T-cell (primary cell): Measurements from ENCODE around the gene METAP2. TPM values are rescaled to one million over a fixed set of nuclear protein-coding genes. Genes with fewer than 3 reads are reported as not detected.

Source experiments
- ATAC-seq, 4 experiments: fragments of 200-7000 bp in 3 of 4; fragments of 150-1000 bp in 1 of 4; cut with Tn5 transposase; replicated peaks in 1 of 4; 1 replicate in 3 of 4; 2 replicates in 1 of 4; pipeline ENCODE4 v1.10.0; 2021; ENCODE audit warnings: moderate library complexity in 3 of 4, mild to moderate bottlenecking in 2 of 4, moderate number of reproducible peaks in 1 of 4
- CTCF ChIA-PET, 2 donors: fragments of 300-600 bp; sonication (Branson Sonifier 250); formaldehyde crosslinking; loops; one replicate each; lab custom pipeline; 2022; ENCODE audit warnings: antibody characterized with exemption in 2 of 2; lab: Charles Lee
- POLR2A ChIA-PET, 2 donors: fragments of 300-600 bp; sonication (Branson Sonifier 250); formaldehyde crosslinking; loops; one replicate each; lab custom pipeline; 2022; ENCODE audit warnings: antibody characterized with exemption in 2 of 2; lab: Charles Lee
- DNase-seq, 35 experiments: peaks; one replicate each; pipeline versions ENCODE4 v3.0.0 to v3.0.0-alpha.2; 2013 to 2023
- H3K27ac ChIP-seq: one replicate; pipeline ENCODE4 v1.5.1; 2013; ENCODE audit warnings: low read length
- H3K27me3 ChIP-seq, 2 experiments: replicated peaks in 1 of 2; 1 replicate in 1 of 2; 2 replicates in 1 of 2; pipeline versions ENCODE4 v1.6.1 to v1.7.0; 2013; ENCODE audit warnings: low read length in 1 of 2, mixed read lengths in 1 of 2; ENCODE audit not compliant: control insufficient read depth in 2 of 2, insufficient read depth in 2 of 2; ENCODE audit errors: extremely low read depth in 1 of 2
- H3K36me3 ChIP-seq, 2 donors: 1 replicate in 1 of 2; 2 replicates in 1 of 2; pipeline versions ENCODE4 v1.6.1 to v1.7.0; 2013; ENCODE audit warnings: low read length in 1 of 2; ENCODE audit not compliant: control insufficient read depth in 2 of 2, insufficient read depth in 1 of 2; ENCODE audit errors: extremely low read depth in 1 of 2
- H3K4me1 ChIP-seq, 2 experiments: 1 replicate in 1 of 2; 2 replicates in 1 of 2; pipeline versions ENCODE4 v1.6.1 to v1.7.0; 2013; ENCODE audit warnings: low read length in 2 of 2, mixed read lengths in 1 of 2; ENCODE audit not compliant: insufficient read depth in 2 of 2, control insufficient read depth in 1 of 2; ENCODE audit errors: extremely low read depth in 1 of 2
- H3K4me3 ChIP-seq, 2 donors: 1 replicate in 1 of 2; 2 replicates in 1 of 2; pipeline versions ENCODE4 v1.5.1 to v1.7.0; 2013; ENCODE audit warnings: mild to moderate bottlenecking in 2 of 2, low read length in 1 of 2, moderate library complexity in 1 of 2; ENCODE audit not compliant: control insufficient read depth in 1 of 2; ENCODE audit errors: extremely low read depth in 1 of 2
- H3K9me3 ChIP-seq: 2 replicates; pipeline ENCODE4 v1.7.0; 2013
- H3K27ac Mint-ChIP-seq, 2 donors: one replicate each; pipeline ENCODE4 v1.8.0; 2020 to 2021; ENCODE audit warnings: mild to moderate bottlenecking in 2 of 2, mixed read lengths in 2 of 2
- H3K27me3 Mint-ChIP-seq, 2 donors: one replicate each; pipeline ENCODE4 v1.8.0; 2021 to 2022; ENCODE audit warnings: mixed read lengths in 2 of 2
- H3K36me3 Mint-ChIP-seq: one replicate; pipeline ENCODE4 v1.8.0; 2021; ENCODE audit warnings: mixed read lengths
- H3K4me1 Mint-ChIP-seq, 3 donors: one replicate each; pipeline ENCODE4 v1.8.0; 2020 to 2022; ENCODE audit warnings: mixed read lengths in 3 of 3, mild to moderate bottlenecking in 1 of 3
- H3K4me3 Mint-ChIP-seq, 3 donors: one replicate each; pipeline ENCODE4 v1.8.0; 2020 to 2022; ENCODE audit warnings: mild to moderate bottlenecking in 3 of 3, mixed read lengths in 3 of 3, moderate library complexity in 3 of 3
- H3K9me3 Mint-ChIP-seq, 3 donors: one replicate each; pipeline ENCODE4 v1.8.0; 2020 to 2022; ENCODE audit warnings: mixed read lengths in 3 of 3
- WGBS: methylation state at CpG from one replicate; pipeline ENCODE4 v1.1.5; 2013; ENCODE audit warnings: missing lambda C conversion rate; ENCODE audit not compliant: insufficient coverage; 5-methylcytosine and 5-hydroxymethylcytosine counted together
- total RNA-seq, 35 experiments: library from RNA in 6 of 35; stranded (reverse) in 6 of 35; fragments of 120-200 nt in 1 of 35; gene quantifications; one replicate each; pipeline versions ENCODE4 v1.2.1 to v1.2.4 and lab custom pipeline; 2013 to 2026

METAP2 gene
- total RNA-seq, 5 donors from 2014 or later (not counting 1 experiment from before 2014, with no cell fraction given), result 47.7 to 55.6 (median 51.4) TPM

DNA sequence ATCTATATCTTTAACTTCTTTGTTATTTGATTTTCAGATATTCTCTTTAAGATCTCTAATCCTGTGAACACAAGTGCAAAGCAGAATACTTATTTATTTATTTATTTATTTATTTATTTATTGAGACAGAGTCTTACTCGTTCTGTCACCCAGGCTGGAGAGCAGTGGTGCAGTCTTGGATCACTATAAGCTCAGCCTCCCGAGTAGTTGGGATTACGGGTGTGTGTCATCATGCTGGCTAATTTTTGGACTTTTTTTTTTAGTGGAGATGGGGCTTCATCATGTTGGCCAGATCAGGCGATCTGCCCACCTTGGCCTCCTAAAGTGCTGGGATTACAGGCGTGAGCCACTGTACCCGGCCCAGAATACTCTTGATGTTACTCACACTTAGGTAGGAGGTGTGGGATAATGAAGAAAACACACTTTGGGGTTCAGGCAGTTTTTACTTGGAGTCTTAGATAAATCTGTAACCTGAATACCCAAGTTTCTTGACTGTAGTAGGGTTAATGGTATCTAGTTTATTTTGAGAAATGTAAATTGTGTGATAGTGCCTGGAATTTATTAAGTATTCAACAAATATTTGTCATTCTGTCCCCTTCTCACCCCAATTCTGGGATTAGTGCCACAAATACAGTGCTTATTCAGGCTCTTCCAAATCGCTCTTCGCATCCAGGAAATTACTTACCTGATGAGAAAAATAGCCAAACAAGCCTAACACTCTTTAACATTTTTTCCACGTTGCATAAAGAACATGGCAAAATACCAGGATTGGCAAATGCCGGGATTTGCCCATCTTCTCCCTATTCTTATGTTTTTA, 33.0 kb downstream of the METAP2 start:
- ATAC-seq (no peak), DNase-seq (no peak)
- Mint-ChIP-seq H3K27ac (no peak overlapping the region), H3K27me3 (no peaks in the 10 kb centered on the region), H3K4me1 (peaks cover 14 to 20% (median 16%) of the 10 kb centered on the region in 3 donors), H3K4me3 (no peak overlapping the region), H3K36me3 (peaks cover 62% of the 10 kb centered on the region), H3K9me3 (no peaks in the 10 kb centered on the region)
- ChIA-PET CTCF (no interaction called here), POLR2A (interaction anchor here (0.6 to 1.0 kb wide), 2 partner anchors 33 to 380 kb away, joined by 3 to 4 read pairs; no protein-coding TSS in a partner anchor)
- Histone ChIP-seq H3K9me3 (no peaks in the 10 kb centered on the region), H3K27ac (no peak overlapping the region), H3K36me3 (peaks cover 2 to 84% of the 10 kb centered on the region in 2 donors), H3K4me1 (no peaks in the 10 kb centered on the region), H3K27me3 (no peaks in the 10 kb centered on the region), H3K4me3 (no peak overlapping the region)
- WGBS, result 100% methylated on average over 3 of the region's 10 CpGs

- Histone ChIP-seq H3K4me1 (no peaks in the 10 kb centered on the region), H3K9me3 (no peaks in the 10 kb centered on the region), H3K4me3 (no peak overlapping the region), H3K27ac (no peak overlapping the region), H3K27me3 (no peaks in the 10 kb centered on the region), H3K36me3 (peaks cover 16 to 91% of the 10 kb centered on the region in 2 donors)
- no peak for DNase-seq
- CTCF ChIA-PET, result interaction anchor here (0.6 to 1.1 kb wide), 4 partner anchors 25 to 530 kb away, joined by 3 to 4 read pairs (median 3); no protein-coding TSS in a partner anchor
- no peak for ATAC-seq
- Mint-ChIP-seq H3K36me3 (peaks cover 60% of the 10 kb centered on the region), H3K4me3 (no peak overlapping the region), H3K27ac (peak overlapping the region in 1 of 2 donors; percentile 71), H3K27me3 (no peaks in the 10 kb centered on the region), H3K4me1 (peaks cover 5 to 14% (median 6%) of the 10 kb centered on the region in 3 donors), H3K9me3 (no peaks in the 10 kb centered on the region)
- WGBS, result 86% methylated on average over 1 of the region's 3 CpGs
- POLR2A ChIA-PET, result interaction anchor here in 1 of 2 donors (0.6 kb wide), 1 partner anchor 14 kb away, joined by 4 read pairs; no protein-coding TSS in a partner anchor
Measured at GRCh38 chr12:95509300-95509699, 35.3 kb downstream of the METAP2 start.

DNA sequence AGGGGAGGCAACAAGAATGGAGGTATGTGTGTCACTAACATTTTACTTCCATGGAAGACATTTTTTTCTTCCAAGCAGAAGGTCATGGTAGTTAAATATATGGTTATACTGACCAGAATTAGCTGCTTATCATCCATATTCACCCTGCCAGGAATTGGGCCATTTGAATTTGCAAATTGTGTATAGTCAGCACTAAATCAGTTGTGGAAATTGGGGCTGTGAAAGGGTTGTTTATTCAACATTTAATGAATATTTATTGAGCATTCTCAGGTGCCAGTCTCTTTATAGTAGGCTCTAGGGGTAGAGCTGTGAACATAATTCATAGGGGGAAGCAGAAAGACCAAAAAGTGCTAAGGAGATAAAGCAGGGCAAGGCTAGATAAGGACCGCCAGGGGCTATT, 38.0 kb downstream of the METAP2 start:
- Histone ChIP-seq H3K27me3 (no peaks in the 10 kb centered on the region), H3K4me3 (no peak overlapping the region), H3K36me3 (peaks cover 19 to 71% of the 10 kb centered on the region in 2 donors), H3K27ac (no peak overlapping the region), H3K4me1 (no peaks in the 10 kb centered on the region), H3K9me3 (no peaks in the 10 kb centered on the region)
- DNase-seq (no peak), ATAC-seq (no peak)
- ChIA-PET CTCF (no interaction called here), POLR2A (no interaction called here)
- WGBS, result 100% methylated on average over 1 of the region's 1 CpG
- H3K9me3 Mint-ChIP-seq, result no peaks in the 10 kb centered on the region
- peaks cover 58% of the 10 kb centered on the region for H3K36me3 Mint-ChIP-seq
- H3K4me1 Mint-ChIP-seq, result peaks cover 5 to 9% (median 6%) of the 10 kb centered on the region in 3 donors
- H3K4me3 Mint-ChIP-seq, result no peak overlapping the region
- peak overlapping the region in 1 of 2 donors; percentile 36 for H3K27ac Mint-ChIP-seq
- no peaks in the 10 kb centered on the region for H3K27me3 Mint-ChIP-seq

- Mint-ChIP-seq H3K4me3 (no peak overlapping the region), H3K4me1 (peaks cover 4 to 8% (median 4%) of the 10 kb centered on the region in 3 donors), H3K27me3 (no peaks in the 10 kb centered on the region), H3K36me3 (peaks cover 52% of the 10 kb centered on the region), H3K27ac (no peak overlapping the region), H3K9me3 (no peaks in the 10 kb centered on the region)
- no peak overlapping the region for H3K4me3 ChIP-seq
- ATAC-seq (no peak), DNase-seq (no peak)
- H3K4me1 ChIP-seq, result no peaks in the 10 kb centered on the region
- no peak overlapping the region for H3K27ac ChIP-seq
- peaks cover 19 to 55% of the 10 kb centered on the region in 2 donors for H3K36me3 ChIP-seq
- ChIA-PET POLR2A (no interaction called here), CTCF (interaction anchor here (0.6 to 1.8 kb wide), 2 partner anchors 12 to 21 kb away, joined by 4 to 5 read pairs; no protein-coding TSS in a partner anchor)
- no peaks in the 10 kb centered on the region for H3K27me3 ChIP-seq
- H3K9me3 ChIP-seq, result no peaks in the 10 kb centered on the region
- 100% methylated on average over 1 of the region's 5 CpGs for WGBS
Measured at GRCh38 chr12:95513599-95513998, 39.6 kb downstream of the METAP2 start.

- H3K36me3 ChIP-seq, result peaks cover 19 to 42% of the 10 kb centered on the region in 2 donors
- ATAC-seq (no peak), DNase-seq (no peak)
- peaks cover 0 to under 1% (median 0%) of the 10 kb centered on the region in 3 donors for H3K4me1 Mint-ChIP-seq
- no peaks in the 10 kb centered on the region for H3K27me3 Mint-ChIP-seq
- H3K9me3 Mint-ChIP-seq, result no peaks in the 10 kb centered on the region
- H3K36me3 Mint-ChIP-seq, result peaks cover 43% of the 10 kb centered on the region
- H3K9me3 ChIP-seq, result no peaks in the 10 kb centered on the region
- no peak overlapping the region for H3K27ac ChIP-seq
- POLR2A ChIA-PET, result no interaction called here
- no peaks in the 10 kb centered on the region for H3K4me1 ChIP-seq
- WGBS, result 100% methylated on average over 1 of the region's 3 CpGs
- no peak overlapping the region for H3K4me3 ChIP-seq
- no peak overlapping the region for H3K4me3 Mint-ChIP-seq
- no peaks in the 10 kb centered on the region for H3K27me3 ChIP-seq
- H3K27ac Mint-ChIP-seq, result no peak overlapping the region
- CTCF ChIA-PET, result interaction anchor here in 1 of 2 donors (0.7 kb wide), 1 partner anchor 13 kb away, joined by 3 read pairs; no protein-coding TSS in a partner anchor
Measured at GRCh38 chr12:95515197-95515596, 41.2 kb downstream of the METAP2 start.

DNA sequence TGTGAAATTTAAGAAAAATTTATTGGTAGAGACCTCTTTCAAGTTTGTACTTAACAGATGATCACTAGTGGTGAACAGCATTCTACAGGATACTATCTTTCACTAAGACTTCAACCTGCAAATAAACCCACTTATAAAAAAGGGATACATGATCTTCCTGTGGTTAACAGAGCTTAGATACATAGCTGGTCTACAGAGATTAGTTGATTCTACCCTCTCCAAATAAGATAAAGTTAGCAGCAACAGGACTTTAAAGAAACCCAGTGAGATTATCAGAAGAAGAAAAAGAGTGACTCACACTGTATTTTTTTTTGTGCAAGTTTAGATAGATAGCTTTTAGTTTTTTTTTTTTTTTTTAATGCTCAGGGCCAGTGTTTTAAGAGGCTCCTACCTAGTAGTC, 42.8 kb downstream of the METAP2 start:
- Histone ChIP-seq H3K27ac (no peak overlapping the region), H3K9me3 (no peaks in the 10 kb centered on the region), H3K27me3 (no peaks in the 10 kb centered on the region), H3K4me3 (no peak overlapping the region), H3K36me3 (peaks cover 19 to 29% of the 10 kb centered on the region in 2 donors), H3K4me1 (no peaks in the 10 kb centered on the region)
- H3K27me3 Mint-ChIP-seq, result no peaks in the 10 kb centered on the region
- H3K27ac Mint-ChIP-seq, result peak overlapping the region in 1 of 2 donors; percentile 30
- CTCF ChIA-PET, result interaction anchor here (0.6 to 2.4 kb wide), 4 partner anchors 18 to 315 kb away, joined by 3 to 10 read pairs (median 4); no protein-coding TSS in a partner anchor
- ATAC-seq (no peak), DNase-seq (no peak)
- POLR2A ChIA-PET, result interaction anchor here in 1 of 2 donors (0.6 to 0.7 kb wide), 2 partner anchors 23 to 81 kb away, joined by 8 to 10 read pairs; no protein-coding TSS in a partner anchor
- no peaks in the 10 kb centered on the region for H3K4me1 Mint-ChIP-seq
- H3K4me3 Mint-ChIP-seq, result no peak overlapping the region
- H3K9me3 Mint-ChIP-seq, result no peaks in the 10 kb centered on the region
- peaks cover 45% of the 10 kb centered on the region for H3K36me3 Mint-ChIP-seq
